Tibial artery (tissue), 4 donors: ENCODE measurements around the gene PAFAH2.
A peak's percentile ranks its signal among the peaks of the same experiment; 100 is the strongest.

Source experiments
- DNase-seq, 2 donors: peaks; one replicate each; pipeline ENCODE4 v3.0.0-alpha.2; 2019
- H3K27ac ChIP-seq, 2 donors: fragments of 200-600 bp; sonication (generic) in 1 of 2; 1 replicate in 1 of 2; 2 replicates in 1 of 2; pipeline ENCODE4 v1.5.1; 2018 to 2019; ENCODE audit warnings: mild to moderate bottlenecking in 1 of 2
- H3K27me3 ChIP-seq, 2 donors: fragments of 200-600 bp; sonication (generic) in 1 of 2; one replicate each; pipeline versions ENCODE4 v1.5.1 to v1.6.0; 2016 to 2019
- H3K36me3 ChIP-seq, 3 donors: fragments of 200-600 bp; sonication (generic) in 2 of 3; one replicate each; pipeline ENCODE4 v1.5.1; 2016 to 2019; ENCODE audit warnings: mild to moderate bottlenecking in 2 of 3
- H3K4me1 ChIP-seq, 4 donors: fragments of 200-600 bp; sonication (generic) in 2 of 4; 1 replicate in 3 of 4; 2 replicates in 1 of 4; pipeline ENCODE4 v1.5.1; 2016 to 2019
- H3K4me3 ChIP-seq, 2 donors: fragments of 200-600 bp; sonication (generic) in 1 of 2; 1 replicate in 1 of 2; 2 replicates in 1 of 2; pipeline ENCODE4 v1.5.1; 2018 to 2019; ENCODE audit warnings: mild to moderate bottlenecking in 2 of 2
- H3K9me3 ChIP-seq, 3 donors: fragments of 200-600 bp; sonication (generic) in 1 of 3; one replicate each; pipeline ENCODE4 v1.5.1; 2016 to 2019
- intact Hi-C: fragments of 100-400 bp; cut with DNase I; formaldehyde crosslinking; loops from one replicate; pipeline ENCODE4 v1.15.0; 2023; ENCODE audit warnings: low total_unique reads
- TF ChIP-seq, protein P1 (sequence below), 2 experiments: fragments of 200-600 bp in 1 of 2; fragments of 450-650 bp in 1 of 2; IDR thresholded peaks; one replicate each; pipeline ENCODE4 v1.5.1; 2017 to 2019; ENCODE audit warnings: antibody characterized with exemption in 2 of 2, mild to moderate bottlenecking in 1 of 2, moderate library complexity in 1 of 2

PAFAH2 gene

DNA sequence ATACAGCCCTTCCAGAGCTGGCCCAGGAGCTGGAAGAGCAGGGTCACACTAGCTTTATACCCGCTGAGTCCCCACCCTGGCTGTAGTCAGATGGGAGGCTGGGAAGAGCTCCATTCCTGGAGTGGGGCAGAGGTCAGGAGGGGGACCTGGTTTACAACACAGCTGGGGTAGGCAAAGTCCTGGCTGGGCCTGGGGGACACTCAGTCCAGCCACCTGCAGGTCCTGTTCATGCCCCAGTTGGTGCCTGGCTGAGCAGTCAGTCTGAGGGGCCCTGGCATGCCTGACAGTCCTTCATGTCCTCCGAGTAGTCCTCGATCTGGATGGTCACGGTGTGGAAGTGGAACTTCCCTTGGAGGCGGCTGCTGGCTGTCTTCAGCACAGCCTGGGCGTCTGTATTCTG is 41.0 kb upstream of the PAFAH2 start:
- peaks cover 0 to 15% (median 10%) of the 10 kb centered on the region in 4 donors for H3K4me1 ChIP-seq
- intact Hi-C loops, result loop anchor here (5.0 kb wide), 1 partner anchor 103 kb away; no protein-coding TSS in a partner anchor
- peaks cover 0 to 36% of the 10 kb centered on the region in 2 donors for H3K27me3 ChIP-seq
- H3K4me3 ChIP-seq, result no peak overlapping the region
- no peaks in the 10 kb centered on the region for H3K9me3 ChIP-seq
- no peak overlapping the region for H3K27ac ChIP-seq
- DNase-seq, result no peak
- H3K36me3 ChIP-seq, result no peaks in the 10 kb centered on the region
- TF ChIP-seq, protein P1, sequence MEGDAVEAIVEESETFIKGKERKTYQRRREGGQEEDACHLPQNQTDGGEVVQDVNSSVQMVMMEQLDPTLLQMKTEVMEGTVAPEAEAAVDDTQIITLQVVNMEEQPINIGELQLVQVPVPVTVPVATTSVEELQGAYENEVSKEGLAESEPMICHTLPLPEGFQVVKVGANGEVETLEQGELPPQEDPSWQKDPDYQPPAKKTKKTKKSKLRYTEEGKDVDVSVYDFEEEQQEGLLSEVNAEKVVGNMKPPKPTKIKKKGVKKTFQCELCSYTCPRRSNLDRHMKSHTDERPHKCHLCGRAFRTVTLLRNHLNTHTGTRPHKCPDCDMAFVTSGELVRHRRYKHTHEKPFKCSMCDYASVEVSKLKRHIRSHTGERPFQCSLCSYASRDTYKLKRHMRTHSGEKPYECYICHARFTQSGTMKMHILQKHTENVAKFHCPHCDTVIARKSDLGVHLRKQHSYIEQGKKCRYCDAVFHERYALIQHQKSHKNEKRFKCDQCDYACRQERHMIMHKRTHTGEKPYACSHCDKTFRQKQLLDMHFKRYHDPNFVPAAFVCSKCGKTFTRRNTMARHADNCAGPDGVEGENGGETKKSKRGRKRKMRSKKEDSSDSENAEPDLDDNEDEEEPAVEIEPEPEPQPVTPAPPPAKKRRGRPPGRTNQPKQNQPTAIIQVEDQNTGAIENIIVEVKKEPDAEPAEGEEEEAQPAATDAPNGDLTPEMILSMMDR (IDR thresholded peaks at IDR 0.05), result no peak

GRCh38 chr1:26038477-26038876 is 40.6 kb upstream of the PAFAH2 start:
- no peak overlapping the region for H3K4me3 ChIP-seq
- TF ChIP-seq, protein P1 (IDR thresholded peaks at IDR 0.05), result no peak

GRCh38 chr1:26037904-26038303 is 40.0 kb upstream of the PAFAH2 start:
- no peak overlapping the region for H3K4me3 ChIP-seq
- H3K27me3 ChIP-seq, result peaks cover 0 to 35% of the 10 kb centered on the region in 2 donors
- H3K9me3 ChIP-seq, result no peaks in the 10 kb centered on the region
- no peak overlapping the region for H3K27ac ChIP-seq
- DNase-seq, result no peak
- H3K36me3 ChIP-seq, result no peaks in the 10 kb centered on the region
- intact Hi-C loops, result loop anchor here (5.0 kb wide), 1 partner anchor 104 kb away; no protein-coding TSS in a partner anchor
- peaks cover 0 to 15% (median 10%) of the 10 kb centered on the region in 4 donors for H3K4me1 ChIP-seq
- TF ChIP-seq, protein P1 (IDR thresholded peaks at IDR 0.05), result no peak

More at GRCh38 chr1:26038477-26038876, 40.6 kb upstream of the PAFAH2 start:
- H3K4me1 ChIP-seq, result peaks cover 0 to 15% (median 10%) of the 10 kb centered on the region in 4 donors
- no peaks in the 10 kb centered on the region for H3K36me3 ChIP-seq
- DNase-seq, result no peak
- no peaks in the 10 kb centered on the region for H3K9me3 ChIP-seq
- peaks cover 0 to 35% of the 10 kb centered on the region in 2 donors for H3K27me3 ChIP-seq
- intact Hi-C loops, result loop anchor here (5.0 kb wide), 1 partner anchor 104 kb away; no protein-coding TSS in a partner anchor
- no peak overlapping the region for H3K27ac ChIP-seq

GRCh38 chr1:26036756-26037281 is 39.0 kb upstream of the PAFAH2 start:
- Histone ChIP-seq H3K9me3 (no peaks in the 10 kb centered on the region), H3K27ac (no peak overlapping the region), H3K4me1 (peaks cover 0 to 15% (median 10%) of the 10 kb centered on the region in 4 donors), H3K27me3 (peaks cover 0 to 28% of the 10 kb centered on the region in 2 donors), H3K36me3 (no peaks in the 10 kb centered on the region), H3K4me3 (no peak overlapping the region)
- TF ChIP-seq, protein P1 (IDR thresholded peaks at IDR 0.05), result no peak
- intact Hi-C loops, result loop anchor here (5.0 kb wide), 1 partner anchor 105 kb away; no protein-coding TSS in a partner anchor
- no peak for DNase-seq

GRCh38 chr1:26035959-26036755 is 38.3 kb upstream of the PAFAH2 start:
- peaks cover 0 to 15% (median 10%) of the 10 kb centered on the region in 4 donors for H3K4me1 ChIP-seq
- peak overlapping the region; percentile 70 to 81 for H3K4me3 ChIP-seq
- TF ChIP-seq, protein P1 (IDR thresholded peaks at IDR 0.05), result peak; percentile 99 to 100
- no peaks in the 10 kb centered on the region for H3K9me3 ChIP-seq
- no peaks in the 10 kb centered on the region for H3K36me3 ChIP-seq
- DNase-seq, result peak; percentile 75 to 85
- H3K27ac ChIP-seq, result peak overlapping the region; percentile 51 to 80
- peaks cover 0 to 22% of the 10 kb centered on the region in 2 donors for H3K27me3 ChIP-seq
- intact Hi-C loops, result loop anchor here (5.0 kb wide), 1 partner anchor 106 kb away; no protein-coding TSS in a partner anchor
